Measurements from ENCODE around the gene ERN2.

The ERN2 gene

DNA sequence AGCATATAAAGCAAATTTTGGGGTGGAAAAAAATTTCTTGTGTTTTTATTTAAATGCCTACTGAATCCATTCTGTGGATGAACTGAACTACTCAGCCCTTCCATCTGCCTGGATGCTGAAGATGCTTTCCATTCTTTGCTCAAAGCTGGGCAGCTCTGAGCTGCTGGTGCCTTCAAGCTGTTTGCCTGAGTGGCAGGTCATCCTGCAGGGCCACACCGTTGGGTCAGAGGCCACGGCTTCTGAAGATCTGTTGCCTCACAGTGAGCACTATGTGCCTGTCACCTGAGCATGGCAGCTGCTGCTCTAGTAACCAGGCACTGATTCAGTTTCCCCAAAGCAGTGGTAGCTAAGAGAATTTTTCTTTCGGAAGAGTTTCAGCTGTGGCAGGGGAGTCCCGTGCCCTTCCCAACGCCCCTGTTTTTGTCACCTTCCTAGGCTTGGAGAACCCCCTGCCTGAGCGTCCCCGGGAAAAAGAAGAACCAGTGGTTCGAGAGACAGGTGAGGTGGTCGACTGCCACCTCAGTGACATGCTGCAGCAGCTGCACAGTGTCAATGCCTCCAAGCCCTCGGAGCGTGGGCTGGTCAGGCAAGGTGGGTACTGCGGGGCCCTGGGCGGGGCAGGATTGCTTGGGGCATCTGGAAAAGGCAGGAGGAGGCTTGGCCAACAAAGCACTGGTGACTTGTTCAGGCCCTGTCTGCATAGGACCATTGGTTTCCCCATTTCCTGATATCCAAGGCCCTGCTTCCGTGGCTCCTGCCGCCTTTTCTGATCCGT is 25.8 kb downstream of the ERN2 start:
- no peak for DNase-seq (ENCODE audit: low read depth)

DNA sequence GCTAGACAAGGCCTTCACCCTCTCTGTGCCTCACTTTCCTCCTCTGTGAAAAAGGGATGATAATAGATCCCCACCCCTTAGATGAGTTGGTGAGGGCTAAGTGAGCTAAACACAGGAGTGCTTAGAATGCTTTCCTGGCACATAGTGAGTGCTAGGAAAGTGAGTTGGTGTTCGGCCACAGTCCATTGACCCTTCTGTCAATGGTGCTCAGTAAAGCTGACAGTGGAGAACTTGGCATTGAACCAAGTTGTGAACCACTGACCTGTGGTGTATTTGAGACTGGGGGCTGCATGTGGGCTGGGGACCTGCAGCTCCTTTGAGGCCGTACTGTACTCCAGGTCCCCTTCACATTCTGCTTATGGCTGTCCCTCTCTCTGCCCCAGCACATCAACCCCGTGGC is 29.5 kb downstream of the ERN2 start:
- DNase-seq (ENCODE audit: low read depth), result no peak

DNA sequence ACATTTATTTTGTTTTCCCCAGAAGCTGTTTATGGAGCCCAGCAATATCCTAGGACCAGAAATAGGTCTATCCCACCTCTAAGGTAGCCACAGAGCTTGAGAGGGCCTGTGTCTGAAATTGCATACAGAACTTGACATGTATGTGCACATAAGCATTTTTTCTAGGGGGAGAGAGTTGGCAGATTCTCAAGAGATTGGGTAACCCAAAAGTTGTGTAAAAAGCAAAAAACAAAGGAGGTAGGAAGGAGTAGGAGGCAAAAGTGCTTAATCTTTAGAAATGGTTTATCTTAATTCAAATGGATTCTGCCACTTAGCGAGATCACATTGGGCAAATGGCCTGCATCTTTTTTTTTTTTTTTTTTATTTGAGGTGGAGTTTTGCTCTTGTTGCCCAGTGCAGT is 30.8 kb downstream of the ERN2 start:
- peak; percentile 78 for DNase-seq (ENCODE audit: low read depth)

DNA sequence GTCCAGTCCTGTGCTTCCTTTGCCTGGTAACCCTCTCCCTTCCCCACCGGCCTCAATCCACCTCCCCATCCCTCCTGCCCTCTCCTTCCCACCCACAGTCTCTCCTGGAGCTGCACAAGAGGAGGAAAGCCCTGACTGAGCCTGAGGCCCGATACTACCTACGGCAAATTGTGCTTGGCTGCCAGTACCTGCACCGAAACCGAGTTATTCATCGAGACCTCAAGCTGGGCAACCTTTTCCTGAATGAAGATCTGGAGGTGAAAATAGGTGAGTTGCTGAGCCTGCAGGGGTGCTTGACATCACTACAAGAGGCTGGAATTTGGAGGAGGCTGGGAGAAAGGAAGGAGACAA is 33.1 kb downstream of the ERN2 start:
- no peak for DNase-seq (ENCODE audit: low read depth)

DNA sequence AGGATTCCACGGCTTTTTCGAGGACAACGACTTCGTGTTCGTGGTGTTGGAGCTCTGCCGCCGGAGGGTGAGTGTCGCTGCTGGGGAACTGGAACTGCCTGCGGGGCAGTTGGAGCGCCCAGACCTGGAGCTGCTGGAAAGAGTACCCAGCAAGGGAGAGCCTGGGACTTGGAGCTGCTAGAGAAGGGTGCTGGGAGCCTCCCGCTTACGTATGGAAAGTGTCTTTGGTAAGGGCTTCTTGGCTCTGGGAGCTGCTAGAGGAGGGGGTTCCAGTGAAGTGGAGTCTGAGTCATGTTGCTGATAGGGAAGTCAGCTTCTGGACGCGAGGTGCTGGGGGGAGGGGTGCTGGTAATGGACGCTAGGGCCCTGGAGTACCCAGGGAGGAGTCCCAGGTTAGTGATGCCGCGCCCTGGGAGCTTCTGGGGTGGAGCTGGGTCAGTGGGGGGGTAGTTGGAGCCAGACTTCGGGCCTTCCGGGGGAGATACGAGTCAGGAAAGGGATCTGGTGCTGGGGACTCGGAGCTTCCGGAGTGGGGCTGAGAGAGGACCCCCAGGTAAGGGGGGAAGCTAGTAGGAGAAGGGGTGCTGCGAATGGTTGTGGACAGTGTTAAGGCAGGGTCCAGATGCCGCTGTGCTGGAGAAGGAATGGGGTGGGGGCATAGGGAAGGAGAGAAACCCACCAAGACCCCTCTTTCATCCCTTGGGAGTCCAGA is 33.6 kb downstream of the ERN2 start:
- peak; percentile 63 for DNase-seq (ENCODE audit: low read depth)

DNA sequence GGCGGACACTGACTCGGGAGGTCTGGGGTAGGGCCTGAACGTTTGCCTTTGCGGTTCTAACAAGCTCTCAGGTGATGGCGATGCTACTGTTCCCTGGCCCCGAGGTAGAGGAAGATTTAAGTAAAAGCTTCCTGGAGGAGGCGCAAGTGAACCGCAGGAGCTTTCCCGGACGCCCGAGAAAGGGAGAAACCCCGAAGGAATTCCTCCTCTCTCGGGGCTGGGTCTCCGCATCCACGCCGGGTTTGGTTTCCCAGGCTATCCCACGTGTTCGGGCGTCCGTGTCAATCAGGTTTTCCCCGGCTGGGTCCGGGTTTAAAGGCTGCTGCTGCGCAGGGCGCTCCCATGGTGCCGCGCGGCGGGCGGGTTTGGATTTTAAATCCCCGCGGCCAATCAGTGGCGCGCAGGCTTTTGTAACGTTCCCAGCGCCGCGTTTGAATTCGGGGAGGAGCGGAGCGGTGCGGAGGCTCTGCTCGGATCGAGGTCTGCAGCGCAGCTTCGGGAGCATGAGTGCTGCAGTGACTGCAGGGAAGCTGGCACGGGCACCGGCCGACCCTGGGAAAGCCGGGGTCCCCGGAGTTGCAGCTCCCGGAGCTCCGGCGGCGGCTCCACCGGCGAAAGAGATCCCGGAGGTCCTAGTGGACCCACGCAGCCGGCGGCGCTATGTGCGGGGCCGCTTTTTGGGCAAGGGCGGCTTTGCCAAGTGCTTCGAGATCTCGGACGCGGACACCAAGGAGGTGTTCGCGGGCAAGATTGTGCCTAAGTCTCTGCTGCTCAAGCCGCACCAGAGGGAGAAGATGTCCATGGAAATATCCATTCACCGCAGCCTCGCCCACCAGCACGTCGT is 34.4 kb downstream of the ERN2 start, which contains the start of gene PLK1:
PLK1 (plus strand) TSS at position 460 of the 844 bp plus-strand sequence; CDS start at position 504, 44 bp downstream.
- peak; percentile 79 for DNase-seq (ENCODE audit: low read depth)

DNA sequence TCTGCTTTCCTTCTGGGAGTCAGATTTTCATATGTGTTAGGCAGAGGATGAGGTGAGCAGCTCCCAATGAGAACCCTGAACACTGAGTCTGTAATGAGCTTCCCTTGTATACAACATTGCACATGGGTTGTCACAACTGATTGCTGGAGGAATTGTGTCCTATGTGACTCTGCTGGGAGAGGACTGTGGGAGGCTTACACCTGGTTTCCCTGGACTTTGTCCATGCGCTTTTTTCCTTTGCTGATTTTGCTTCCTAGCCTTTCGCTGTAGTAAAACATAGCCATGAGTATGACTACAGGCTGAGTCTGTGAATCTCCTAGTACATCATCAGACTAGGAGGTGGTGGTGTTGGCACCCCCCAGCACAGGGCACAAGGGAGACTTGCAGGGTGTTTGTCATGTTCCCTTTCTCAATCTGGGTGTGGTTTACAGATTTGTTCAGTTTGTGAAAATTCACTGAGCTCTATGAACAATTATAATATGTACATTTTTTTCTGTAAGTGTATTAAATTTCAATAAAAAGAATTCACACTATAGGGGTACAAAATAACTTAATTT is 36.0 kb downstream of the ERN2 start:
- no peak for DNase-seq (ENCODE audit: low read depth)

DNA sequence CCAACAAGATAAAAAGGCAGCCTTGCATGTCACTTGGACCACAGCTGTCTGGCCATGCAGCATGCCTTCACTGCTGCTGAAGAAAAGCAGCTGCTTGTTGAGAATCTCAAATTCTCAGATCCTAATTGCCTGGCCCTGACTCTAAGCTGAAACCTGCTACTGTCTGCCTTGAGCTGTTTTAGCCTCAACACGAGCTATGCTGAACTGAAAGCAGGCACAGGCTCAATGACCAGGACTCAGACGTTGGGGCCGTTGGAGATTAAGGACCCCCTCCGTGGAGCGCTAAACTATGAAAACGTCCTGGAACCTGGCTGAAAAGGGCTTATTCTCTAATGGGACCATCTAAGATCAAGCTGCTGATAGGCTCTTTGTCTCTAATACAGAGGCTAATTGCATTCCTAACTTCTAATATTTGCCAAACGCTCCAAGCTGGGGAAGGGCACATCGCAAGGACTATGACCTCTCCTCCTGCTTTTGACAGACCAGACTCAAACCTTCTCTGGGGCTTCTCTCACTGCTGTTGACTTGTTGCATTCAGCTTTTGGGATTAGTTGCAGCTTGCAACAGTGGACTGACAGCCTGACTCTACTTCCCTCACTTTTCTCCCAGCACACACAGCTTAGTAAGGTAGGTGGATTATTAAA is 38.9 kb downstream of the ERN2 start:
- DNase-seq (ENCODE audit: low read depth), result no peak

DNA sequence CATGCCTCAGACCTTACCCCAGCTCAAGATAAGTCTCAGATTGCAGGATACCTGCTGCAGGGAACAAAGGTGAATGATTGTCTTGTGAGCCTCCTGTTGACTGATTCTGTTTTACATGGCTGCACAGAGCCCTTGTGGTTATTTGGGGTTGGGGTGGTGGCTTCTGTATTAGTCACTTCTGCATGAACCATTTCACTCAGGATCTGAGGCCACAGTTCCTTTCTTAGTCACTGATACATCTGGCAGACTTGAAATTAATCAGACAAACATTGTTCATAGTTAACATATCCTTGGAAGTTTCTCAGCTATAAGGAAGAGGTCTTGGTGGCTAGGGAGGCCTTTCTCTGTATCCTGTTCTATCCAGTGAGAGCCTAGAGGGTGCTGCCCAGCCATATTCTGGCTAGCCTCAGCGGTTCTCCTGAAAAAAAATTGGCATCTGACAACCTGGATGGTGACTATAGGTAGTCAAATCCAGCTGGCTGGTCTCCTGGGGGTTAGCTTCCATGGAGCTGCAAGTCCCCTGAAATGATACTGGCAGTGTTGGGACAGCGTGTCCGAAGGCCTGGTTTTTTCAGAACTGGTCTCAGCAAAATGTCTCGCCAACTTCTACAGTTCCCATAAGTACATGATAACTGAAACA is 42.8 kb downstream of the ERN2 start:
- DNase-seq (ENCODE audit: low read depth), result peak; percentile 83

DNA sequence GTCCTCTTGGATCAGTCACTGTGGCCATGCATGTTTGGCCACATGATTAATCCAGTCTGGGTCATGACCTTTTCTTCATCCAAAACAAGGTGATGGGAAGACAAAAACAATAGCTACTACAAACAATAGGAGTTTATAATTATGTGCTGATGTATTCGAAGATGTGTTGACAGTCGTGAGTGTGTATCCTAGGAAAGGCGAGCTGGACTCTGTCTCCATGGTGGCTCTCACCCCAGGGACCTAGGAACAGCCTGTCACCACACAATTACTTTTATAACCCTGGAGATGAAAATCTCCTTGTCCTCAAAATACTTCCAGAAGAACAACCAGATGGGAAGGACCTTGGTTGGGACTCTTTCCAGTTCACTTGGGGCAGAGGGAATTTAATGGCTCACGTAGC is 44.1 kb downstream of the ERN2 start:
- no peak for DNase-seq (ENCODE audit: low read depth)

DNA sequence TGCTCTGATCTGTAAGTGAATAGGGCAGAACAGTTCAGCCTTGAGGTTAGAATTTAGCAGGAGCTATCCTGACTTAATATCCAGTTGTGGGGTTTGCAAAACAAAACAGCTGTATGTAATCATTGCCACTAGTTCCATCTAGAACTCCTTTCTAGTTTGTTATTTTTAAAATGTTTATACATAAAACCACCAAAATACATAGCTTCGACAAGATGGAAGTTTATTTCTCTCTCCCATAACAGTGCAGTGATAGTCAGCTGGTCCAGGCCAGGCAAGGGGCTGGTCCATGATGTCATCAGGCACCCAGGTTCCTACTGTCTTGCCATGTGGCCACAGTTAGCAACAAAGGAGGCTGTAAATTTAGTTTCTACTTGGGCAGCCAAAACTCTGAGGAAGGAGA is 44.8 kb downstream of the ERN2 start:
- no peak for DNase-seq (ENCODE audit: low read depth)

DNA sequence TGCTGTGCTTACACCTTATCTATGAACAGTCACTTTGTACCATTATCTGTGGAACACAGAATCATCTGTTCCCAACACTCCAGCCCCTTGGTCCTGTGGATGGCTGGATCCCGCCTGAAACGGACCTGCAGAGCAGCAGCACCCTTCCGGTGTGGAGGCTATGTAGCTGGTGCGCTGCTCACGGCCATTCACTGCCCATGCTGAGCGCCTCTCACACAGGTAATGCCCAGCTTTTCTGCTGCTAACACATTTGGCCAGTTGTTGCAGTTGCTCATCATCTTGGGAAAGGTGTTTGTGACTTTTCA is 45.7 kb downstream of the ERN2 start:
- DNase-seq (ENCODE audit: low read depth), result no peak

DNA sequence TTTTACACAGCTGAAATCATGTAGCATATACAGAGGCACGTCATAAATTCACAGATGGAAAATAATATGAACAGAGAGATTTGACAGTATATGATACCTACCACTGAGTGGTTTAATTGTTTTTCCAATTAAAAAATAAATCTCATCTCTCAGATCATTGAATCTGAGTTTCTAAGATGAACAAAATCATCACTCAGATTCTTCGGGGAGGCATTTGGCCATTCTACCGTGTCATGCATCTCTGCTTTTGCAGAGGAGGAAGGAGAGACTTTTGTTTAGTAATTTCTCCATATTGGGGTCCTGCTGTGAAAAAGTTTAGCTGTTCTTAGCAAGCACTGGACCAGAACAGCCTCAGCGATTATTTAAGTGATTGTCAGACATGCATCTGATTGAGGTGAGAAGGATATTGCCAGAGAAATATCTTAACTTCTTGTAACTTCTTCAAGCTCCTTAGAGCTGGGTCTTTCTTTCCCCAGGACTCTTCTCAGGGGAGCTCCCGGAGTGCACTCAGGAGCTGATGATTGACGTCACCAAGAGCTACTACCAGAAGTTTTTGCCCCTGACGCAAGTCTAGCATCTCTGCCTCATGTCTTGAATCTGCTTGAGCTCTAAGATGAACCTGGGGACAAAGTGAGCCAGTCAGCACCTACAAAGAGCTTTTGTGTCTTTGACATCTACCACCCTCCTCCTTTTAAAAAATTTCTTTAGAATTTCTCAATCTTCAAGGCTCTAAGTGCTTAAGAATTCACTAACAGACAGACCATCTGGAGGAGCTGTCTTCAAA is 46.3 kb downstream of the ERN2 start:
- no peak for DNase-seq (ENCODE audit: low read depth)

DNA sequence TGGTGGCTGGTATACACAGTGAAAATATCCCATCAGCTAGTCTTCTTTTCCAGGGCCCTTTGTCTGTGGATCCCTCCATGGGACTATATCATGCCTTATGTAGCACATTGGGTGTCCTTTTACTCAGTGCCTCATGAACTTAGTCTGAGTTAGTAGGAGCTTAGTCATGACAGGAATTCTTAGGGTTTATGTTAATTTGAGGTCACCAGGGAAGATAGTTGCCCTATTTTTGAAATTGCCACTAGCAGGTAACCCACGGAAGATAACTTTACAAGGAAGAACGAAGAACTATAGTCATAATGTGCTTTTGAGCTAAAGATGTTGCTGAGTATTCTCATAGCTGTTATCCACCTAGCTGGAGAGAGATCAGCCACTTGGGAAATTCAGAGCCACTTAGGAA is 49.1 kb downstream of the ERN2 start:
- DNase-seq (ENCODE audit: low read depth), result no peak

DNA sequence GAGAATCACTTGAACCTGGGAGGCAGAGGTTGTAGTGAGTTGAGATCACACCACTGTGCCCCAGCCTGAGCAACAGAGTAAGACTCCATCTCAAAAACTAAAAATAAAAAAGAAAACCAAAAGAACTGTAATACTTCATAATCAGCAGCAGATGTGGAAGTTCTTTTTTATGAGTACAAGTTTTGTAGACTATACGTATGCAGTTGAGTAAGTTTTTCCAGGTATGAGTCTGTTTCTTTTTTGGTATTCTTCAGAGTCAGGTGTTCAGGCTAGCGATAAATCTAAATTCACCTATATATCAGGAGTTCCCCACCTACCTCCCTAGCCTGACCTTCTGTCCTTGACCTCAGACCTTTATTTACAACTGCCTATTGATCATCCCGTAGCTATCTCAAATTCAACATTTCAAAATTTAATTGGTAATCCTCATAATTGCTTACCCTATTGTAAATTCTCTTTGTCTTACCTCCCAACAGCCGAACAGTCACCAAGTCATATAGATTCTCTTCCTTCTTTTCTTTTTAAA is 61.0 kb downstream of the ERN2 start:
- DNase-seq (ENCODE audit: low read depth), result no peak

DNA sequence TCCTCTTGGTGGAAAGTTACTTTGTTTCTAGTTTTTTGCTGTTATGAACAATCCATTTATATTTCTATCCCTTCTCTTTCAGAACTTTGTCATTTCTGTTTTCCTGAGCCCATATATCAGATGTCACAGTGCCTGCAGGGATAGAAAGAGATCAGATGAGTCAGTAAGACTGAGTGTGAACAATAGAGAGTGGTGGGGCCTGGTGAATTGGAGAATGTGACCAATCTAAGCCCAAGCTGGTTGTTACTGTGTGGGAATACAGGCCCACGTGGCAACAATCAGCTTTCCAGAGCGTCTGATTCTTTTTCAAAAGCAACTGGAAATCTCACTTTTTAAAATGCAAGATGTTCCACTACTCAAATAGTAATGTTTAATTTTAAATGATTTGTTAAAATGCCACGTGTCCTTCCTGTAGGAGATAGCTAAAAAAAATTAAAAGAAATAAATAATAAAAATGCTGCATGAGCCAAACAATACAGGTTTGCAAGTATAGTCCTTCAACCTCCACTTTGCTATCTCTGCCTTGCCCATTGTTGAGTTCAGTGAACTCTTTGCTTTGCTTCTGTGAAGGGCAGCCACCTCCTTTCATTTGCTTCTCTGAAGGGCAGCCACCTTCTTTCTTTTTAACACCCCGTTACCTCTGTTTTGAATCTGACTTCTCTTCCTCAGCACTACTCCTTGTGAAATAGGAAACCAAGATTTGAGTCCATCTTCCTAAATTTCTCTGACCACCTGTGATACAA is 62.2 kb downstream of the ERN2 start:
- no peak for DNase-seq (ENCODE audit: low read depth)

DNA sequence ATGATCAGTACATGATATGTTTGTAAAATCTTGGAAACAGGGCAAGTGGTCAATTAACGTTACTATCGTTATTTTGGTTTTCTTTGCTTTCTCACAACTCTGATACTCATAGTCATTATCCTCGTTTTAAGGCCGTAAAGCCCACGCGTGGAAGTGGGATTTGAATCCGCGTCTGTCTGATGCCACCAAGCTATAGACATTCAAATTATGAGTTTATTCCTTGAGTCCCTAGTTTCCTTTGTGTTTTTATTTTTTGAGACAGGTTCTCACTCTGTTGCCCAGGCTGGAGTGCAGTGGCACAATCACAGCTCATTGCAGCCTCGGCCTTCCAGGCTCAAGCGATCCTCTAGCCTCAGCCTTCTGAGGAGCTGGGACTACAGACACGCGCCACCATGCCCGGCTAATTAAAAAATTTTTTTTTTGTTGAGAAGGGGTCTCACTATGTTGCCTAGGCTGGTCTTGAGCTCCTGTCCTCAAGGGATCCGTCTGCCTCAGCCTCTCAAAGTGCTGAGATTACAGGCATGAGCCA is 70.7 kb downstream of the ERN2 start:
- no peak for DNase-seq (ENCODE audit: low read depth)

DNA sequence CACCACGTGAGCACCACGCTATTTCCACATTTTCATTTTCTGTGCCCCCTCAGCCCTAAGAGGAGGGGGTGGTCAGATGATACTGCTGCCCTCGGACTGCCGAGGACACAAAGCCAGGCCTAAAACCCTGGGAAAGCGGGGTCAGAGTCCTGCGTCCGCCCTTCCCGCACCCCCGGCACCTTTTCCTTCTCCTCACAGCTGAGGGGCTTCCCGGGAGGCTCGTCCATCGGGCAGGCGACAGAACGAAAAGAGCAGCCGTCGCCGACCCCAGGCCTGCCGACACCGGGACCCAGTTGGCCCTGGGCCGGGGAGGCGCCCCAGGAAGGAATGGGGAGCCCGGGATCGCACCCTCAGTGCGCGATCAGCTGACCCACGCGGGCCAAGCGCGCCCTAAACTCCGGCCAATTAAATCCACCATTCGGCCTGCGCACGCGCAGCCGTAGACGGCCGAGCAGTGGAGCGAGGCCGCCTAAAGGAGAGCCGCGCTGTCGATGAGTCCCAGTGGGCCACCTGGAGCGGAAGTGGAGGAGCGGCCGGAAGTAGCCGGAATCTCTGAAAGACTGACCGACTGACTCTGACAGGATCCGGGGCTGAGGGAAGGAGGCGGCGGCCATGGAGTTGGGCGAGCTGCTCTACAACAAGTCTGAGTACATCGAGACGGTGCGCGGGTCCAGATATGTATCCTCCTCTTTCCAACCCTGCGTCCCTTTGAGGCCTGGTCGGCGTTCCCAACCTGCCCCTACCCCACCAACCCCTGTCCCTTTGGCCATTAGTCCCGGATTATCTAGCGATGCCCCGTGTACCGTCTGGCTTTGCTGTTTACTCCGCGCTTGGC is 71.9 kb downstream of the ERN2 start, which contains the start of the genes DCTN5 and PALB2:
DCTN5 (plus strand) TSS at position 536 of the 835 bp plus-strand sequence; CDS start at position 613, 77 bp downstream.
PALB2 (minus strand) TSS at position 380 of the 835 bp plus-strand sequence; CDS start at position 227, 153 bp downstream.
- DNase-seq (ENCODE audit: low read depth), result peak; percentile 91

DNA sequence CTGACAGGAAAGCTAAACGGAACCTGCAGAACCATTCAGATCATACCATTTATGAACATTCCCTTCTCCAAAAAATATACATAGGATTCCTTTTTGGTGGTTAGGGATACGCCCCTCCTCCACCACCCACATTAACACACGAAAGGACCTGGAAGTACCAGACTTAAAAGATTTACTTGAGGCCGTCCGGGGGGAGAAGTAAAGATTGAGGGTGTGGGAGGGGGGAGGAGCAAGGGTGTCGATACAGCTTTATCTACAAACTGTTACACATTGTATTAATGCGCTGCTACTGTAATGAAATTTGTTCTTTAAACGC is 72.4 kb downstream of the ERN2 start:
- no peak for DNase-seq (ENCODE audit: low read depth)
